Thyroid gland (tissue), 4 donors: ENCODE measurements around the gene SRF.

Experiments
- POLR2A ChIP-seq, 2 donors: fragments of 450-650 bp; IDR thresholded peaks; one replicate each; pipeline ENCODE4 v1.6.1; 2017; ENCODE audit warnings: antibody characterized with exemption in 2 of 2, mild to moderate bottlenecking in 2 of 2, moderate library complexity in 1 of 2
- TF ChIP-seq, protein P1 (sequence below), 6 experiments: fragments of 200-600 bp in 3 of 6; fragments of 450-650 bp in 3 of 6; sonication (generic) in 3 of 6; IDR thresholded peaks; one replicate each; pipeline ENCODE4 v1.5.1; 2016 to 2019; ENCODE audit warnings: antibody characterized with exemption in 6 of 6, mild to moderate bottlenecking in 2 of 6, inconsistent platforms in 1 of 6, moderate library complexity in 1 of 6

DNA sequence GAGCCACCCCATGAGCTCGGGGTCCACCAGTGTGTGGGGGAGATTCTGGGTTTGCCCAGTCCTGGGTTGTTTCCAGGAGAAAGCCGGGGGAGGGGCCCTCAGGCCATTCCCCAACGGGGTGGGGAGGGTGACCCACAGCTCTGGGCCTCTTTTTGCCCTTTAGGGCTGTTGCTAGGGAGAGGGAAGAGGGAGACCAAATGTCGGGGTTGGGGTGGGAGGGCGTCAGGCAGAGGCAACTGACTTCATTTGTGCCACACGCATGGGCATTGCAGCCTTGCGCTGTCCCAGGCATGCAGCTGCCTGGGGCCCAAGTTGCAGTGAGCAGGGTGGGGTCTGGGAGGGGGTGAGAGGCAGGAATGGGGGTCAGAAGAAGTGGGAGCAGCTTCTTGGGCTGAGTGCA, 9.0 kb downstream of the SRF start:
- TF ChIP-seq, protein P1, sequence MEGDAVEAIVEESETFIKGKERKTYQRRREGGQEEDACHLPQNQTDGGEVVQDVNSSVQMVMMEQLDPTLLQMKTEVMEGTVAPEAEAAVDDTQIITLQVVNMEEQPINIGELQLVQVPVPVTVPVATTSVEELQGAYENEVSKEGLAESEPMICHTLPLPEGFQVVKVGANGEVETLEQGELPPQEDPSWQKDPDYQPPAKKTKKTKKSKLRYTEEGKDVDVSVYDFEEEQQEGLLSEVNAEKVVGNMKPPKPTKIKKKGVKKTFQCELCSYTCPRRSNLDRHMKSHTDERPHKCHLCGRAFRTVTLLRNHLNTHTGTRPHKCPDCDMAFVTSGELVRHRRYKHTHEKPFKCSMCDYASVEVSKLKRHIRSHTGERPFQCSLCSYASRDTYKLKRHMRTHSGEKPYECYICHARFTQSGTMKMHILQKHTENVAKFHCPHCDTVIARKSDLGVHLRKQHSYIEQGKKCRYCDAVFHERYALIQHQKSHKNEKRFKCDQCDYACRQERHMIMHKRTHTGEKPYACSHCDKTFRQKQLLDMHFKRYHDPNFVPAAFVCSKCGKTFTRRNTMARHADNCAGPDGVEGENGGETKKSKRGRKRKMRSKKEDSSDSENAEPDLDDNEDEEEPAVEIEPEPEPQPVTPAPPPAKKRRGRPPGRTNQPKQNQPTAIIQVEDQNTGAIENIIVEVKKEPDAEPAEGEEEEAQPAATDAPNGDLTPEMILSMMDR (IDR thresholded peaks at IDR 0.05), result no peak
- TF ChIP-seq POLR2A (IDR thresholded peaks at IDR 0.05), result no peak
